SK-MEL-5 (cell line): ENCODE data around the gene RPTOR. TPM values are rescaled to one million over a fixed set of nuclear protein-coding genes. Genes with fewer than 3 reads are reported as not detected.
"Not testable (repeated sequence)": the region's sequence is repeated elsewhere in the genome, so short reads cannot be mapped to it uniquely, and the experiment has no call there.

Source experiments
- DNase-seq: peaks from one replicate; pipeline ENCODE4 v3.0.0-alpha.2; 2016; ENCODE audit warnings: low read depth, low spot score
- in situ Hi-C: cut with HindIII; loops from 2 replicates; pipeline ENCODE4 v1.10.0; 2016; ENCODE audit warnings: low sequenced_read_pairs, high pct_unique_total_duplicates, low pct_unique_long_range_greater_than_20kb
- total RNA-seq: library from RNA; depleted of rRNA; stranded (reverse); fragments of >200 nt; shearing (Covaris generic); gene quantifications from 2 replicates; pipeline ENCODE4 v1.2.3, GENCODE V29; 2014

The RPTOR gene
- total RNA-seq, 1 experiment from 2014 or later: 27.3 TPM

DNA sequence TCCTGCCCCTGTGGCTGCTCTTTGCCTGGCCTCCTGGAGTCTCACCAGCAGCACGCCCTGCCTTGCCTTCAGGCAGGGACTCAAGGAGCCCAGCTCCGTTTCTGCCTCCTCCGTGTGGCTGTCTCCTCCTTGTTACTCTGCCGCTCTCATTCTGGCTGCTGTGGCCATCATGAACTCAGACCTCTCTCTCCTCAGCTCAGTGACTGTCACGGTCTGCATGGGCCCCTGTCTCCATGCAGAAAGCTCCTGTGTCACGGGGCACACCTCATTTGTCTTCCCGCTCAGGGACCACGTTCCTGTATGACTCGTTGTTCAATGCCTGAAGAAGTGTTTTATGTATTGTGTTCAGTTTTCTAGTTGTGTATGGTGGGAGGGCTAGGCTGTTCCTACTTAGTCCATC is 25.3 kb downstream of the RPTOR start:
- no peak for DNase-seq
- in situ Hi-C loops: no loop called here

DNA sequence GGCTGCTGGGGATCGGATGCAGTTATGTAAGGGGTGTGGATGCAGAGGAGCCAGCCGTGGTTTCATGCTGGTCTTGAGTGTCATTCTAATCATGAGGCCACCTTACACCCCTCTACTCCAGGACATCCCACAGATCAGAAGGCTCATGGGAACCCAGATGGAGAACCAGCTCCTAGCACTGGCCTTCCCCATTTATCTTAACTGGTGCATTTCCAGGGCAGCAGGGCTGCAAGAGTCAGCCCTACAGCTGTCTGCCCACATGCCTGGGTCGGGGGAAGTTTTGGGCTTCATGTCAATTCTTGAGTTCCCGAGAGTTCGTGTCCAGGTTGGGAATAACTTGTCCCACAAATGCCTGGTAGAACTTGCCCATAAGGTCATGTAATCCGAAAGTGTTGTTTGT is 29.1 kb downstream of the RPTOR start:
- in situ Hi-C loops: no loop called here

DNA sequence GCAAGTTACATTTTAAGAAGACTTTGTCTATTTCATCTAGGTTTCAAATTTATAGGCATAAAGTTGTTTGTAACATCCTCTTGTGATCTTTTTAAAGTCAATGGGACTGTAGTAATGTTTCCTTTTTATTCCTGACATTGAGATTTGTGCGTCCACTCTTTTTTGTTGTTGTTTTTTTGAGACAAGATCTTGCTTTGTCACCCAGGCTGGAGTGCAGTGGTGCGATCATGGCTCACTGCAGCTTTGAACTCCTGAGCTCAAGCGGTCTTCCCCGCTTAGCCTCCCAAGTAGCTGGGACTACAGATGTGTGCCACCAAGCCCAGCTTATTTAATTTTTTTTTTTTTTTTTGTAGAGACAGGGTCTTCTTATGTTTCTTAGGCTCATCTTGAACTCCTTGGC is 29.9 kb downstream of the RPTOR start:
- in situ Hi-C loops: no loop called here
- DNase-seq: no peak

More for the DNA sequence above, 29.1 kb downstream of the RPTOR start:
- DNase-seq: no peak

GRCh38 chr17:80575057-80575875 is 30.6 kb downstream of the RPTOR start:
- DNase-seq: peak; percentile 98
- in situ Hi-C loops: no loop called here

DNA sequence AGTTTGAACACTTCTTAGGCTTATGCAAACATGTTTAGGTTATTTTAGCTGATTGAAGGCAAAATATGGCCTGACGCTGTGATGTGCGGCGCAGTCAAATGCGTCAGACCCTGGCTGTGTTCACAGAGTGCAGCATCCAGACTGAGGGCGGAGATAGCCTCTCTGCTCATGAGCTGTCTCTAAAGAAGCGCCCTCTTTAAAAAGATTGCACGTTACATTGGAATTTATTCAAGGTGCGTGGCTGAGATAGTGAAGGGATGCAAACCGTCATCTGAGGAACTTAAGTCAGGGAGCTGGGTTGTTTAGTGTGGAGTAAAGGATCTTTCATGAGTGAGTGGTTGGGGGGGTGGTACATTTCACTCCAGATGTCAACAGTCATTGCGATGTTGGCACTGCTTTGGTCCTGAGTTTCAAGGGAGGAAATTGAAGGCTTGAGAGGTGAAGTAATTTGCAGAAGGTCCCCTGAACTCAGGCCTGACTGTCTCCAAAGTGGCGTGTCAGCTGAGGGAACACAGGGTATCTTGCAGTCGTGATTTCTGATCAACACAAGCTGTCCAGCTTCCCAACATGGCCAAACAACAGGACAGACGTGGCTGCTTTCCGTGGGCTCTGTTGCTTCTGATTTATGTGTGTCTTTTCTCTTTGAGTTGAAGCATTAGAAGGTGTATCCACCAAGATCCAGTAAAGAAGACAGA is 33.4 kb downstream of the RPTOR start:
- in situ Hi-C loops: no loop called here
- no peak for DNase-seq

- DNase-seq, in situ Hi-C loops: not testable (repeated sequence)
Observed at GRCh38 chr17:80578668-80579388, 34.2 kb downstream of the RPTOR start.

DNA sequence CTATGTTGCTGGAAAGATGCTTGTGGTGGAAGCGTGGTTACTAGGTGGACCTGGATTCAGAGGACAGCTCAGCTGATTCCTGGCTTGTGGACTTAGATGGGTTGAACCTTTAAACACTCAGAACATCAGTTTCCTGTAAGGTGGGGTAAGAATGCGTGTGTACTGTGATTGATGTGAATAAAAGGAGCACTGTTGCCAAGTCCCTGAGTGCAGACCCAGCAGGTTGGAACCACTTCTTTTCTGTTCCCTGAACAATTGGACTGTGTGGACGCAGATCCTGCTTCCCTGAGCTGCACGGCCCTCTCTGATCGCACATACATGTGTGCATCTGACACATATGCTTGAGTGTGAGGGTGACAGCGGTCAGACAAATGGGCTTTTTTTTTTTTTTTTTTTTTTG is 37.5 kb downstream of the RPTOR start:
- in situ Hi-C loops: no loop called here
- DNase-seq: no peak

DNA sequence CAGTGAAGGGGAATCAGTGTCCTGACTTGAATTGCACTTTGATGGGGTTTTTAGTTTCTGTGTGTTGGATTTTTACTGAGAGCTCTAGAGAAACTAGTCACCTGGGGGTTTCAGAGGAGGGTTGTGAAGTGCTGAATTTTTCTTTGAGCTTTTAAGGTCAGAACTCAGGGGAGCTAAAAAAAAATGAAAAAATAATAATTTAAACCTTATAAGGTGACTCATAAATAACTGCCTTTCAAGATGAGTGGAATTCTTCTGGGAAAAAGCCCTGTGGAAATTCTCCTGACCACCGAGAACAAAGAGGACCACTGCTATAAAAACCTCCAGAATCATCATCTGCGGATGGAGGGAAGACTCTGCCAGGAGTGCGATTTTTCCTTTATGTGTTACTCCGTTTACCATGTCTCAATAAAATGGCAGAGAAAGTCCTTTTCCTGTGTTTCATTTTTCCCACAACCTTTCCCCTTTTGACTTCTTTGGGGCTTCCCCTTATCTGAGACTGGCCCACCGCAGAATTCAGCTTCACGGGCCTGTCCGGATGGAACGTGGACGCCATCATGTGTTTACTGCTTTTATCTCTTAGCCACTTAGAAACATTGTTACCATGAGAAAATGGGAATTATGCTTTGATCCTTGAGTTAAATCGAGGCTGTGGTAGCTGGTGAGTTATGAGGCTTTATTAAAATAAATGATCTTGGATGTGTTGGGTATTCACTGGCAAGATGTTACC is 39.7 kb downstream of the RPTOR start:
- no peak for DNase-seq
- in situ Hi-C loops: no loop called here

DNA sequence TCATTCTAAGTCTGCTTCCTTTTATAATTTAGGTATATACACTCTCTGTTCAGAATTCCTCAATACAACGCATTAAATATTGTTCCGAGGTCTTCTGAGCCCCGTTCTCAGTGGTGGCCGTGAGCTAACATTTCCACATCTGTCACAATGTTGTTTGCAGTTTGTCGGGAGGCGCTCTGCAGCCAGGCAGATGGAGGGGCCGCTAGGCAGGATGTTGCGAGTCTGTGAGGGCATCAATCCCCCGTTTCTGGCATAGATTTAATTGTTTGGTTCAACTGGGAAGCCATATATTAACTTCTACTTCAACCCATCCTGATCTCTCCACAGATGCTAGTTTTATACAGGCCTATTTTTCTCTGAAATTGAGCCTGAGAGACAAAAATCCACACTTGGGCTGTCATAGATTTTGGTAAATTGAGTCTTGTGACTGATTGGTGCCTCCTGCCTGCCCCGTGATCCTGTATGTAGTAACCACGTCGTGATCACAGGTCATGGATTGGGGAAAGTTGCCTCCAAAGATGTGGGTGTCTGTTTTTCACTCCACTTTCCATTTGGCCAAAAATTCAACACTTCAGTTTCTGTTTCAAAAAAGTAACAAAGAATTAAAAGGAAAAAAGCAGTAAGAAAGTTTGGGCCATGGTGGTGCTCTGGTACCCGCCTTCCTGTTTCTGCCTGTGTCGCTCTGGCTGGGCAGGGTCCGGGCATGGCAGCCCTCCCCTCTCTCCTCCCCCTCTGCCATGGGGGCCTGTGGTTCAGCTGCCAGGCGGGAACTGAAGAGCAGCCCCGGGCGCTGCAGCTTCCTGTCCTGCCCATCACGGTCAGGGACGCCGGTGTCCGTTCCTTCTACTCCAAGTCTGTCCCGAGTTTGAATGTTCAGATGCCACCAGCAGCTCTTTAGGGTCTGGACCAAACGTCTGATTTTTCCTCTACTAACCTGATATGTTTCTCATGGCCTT is 41.5 kb downstream of the RPTOR start:
- in situ Hi-C loops: no loop called here
- DNase-seq: no peak

DNA sequence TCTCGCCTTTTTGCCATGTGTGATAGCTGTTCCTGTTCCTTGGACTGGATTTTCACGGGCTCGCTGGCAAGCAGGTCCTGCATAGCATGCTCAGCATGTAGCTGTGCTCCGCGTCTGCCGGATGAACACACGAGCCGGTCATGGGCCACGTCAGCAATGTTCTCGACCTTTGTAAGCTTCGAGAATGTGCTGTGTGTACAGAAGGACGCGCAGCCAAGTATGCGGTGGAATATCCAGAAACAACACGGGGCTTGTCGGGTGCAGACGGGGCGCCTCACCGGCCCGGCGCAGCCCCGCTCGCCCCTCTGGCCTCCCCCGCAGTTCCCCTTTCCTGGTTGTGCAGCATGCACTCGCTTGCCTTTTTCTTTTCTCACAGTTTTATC is 42.2 kb downstream of the RPTOR start:
- DNase-seq: no peak
- in situ Hi-C loops: no loop called here

DNA sequence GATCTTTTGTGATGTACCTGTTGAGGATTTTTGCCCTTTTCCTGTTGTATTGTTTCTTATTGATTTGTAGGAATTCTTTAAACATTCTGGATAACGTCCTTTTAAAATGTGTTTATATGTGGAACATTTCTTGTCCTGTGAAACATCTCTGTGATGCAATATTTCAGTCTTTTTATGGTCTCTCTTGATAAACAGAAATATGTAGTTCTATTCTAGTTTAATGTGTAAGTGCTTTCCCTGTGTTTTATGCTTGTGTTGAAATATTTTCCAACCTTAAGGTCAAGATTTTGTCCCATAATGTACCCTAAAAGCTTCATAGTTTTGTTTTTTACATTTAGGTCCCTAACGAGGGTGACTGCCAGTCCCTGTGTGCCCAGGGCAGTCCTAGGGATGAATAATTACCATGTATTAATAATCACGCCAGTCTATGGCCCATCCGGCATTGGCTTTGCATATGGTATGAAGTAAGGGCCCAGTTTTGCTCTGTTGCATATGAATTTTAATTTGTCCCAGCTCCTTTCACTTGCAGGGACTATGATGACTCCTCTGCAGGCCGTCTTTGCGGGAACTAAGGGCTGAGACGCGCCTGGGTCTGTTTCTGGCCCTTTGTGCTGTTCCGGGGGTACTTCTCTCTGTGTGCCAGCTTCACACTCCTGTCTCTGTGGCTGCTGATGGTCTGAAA is 44.2 kb downstream of the RPTOR start:
- in situ Hi-C loops: no loop called here
- no peak for DNase-seq

DNA sequence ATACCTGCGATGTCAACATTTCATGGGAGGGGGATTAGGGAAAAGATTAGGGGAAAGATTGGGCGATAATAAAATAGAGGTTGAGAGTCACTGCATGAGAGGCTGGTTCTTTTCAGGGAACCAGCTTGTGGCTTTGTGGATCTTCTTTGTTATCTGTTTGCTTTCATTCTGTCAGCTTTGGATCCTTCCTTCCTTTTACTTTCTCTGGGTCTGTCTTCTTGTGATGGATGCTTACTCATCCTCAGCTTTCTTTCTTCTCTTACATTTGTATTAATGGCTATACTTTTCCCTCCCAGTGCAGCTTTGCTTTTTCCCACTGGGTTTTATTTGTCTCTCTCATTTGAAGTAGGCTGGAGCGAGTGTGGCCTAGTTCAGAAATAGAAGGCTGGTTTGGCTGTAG is 47.1 kb downstream of the RPTOR start:
- no peak for DNase-seq
- in situ Hi-C loops: no loop called here

DNA sequence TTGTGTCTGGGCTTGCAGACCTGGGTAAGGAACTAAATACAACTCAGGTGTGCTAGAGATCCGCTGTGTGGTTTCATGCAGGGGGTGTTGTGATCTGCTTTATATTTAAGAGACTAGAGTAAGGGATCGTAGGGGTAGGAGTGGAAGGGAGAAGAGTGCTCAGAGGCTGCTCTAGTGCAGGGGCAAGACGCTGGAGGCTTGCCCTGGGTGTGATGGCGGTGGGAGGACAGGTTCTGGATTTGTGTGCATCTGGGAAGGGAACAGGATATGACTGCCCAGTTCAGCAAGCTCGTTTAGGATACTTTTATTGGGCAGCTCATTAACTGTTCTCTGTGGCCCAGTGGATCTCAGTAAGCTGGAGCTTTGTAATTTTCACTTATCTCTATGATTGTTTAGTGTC is 47.6 kb downstream of the RPTOR start:
- DNase-seq: no peak
- in situ Hi-C loops: no loop called here

DNA sequence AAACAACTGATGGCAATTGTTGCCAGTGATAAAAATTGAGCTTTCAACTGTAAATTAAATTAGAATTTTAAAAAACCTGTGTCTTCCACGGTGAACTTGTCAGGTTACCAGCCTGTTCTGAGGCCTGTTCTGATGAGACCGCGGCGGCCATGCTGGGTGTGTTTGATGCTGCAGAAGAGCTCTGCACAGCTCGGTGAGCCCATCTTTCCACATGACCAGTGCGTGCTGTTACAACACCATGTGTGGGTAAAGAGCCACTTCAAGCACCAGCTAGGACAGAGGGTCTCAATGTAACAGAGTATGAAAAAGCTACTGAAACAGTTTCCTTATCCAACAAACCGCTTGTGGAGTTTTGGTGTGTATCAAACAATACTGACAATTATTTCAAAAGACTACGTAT is 48.5 kb downstream of the RPTOR start:
- no peak for DNase-seq
- in situ Hi-C loops: no loop called here

- no peak for DNase-seq
- in situ Hi-C loops: no loop called here
Observed at GRCh38 chr17:80594431-80595269, 50.0 kb downstream of the RPTOR start.
